Stimulated activated CD8-positive, alpha-beta memory T cell treated with anti-CD3 and anti-CD28 coated beads, Interleukin-7, amount 100 ng/mL, for 1 hour (primary cell): Measurements from ENCODE around the gene CCDC6.
"Not testable (repeated sequence)": the region's sequence is repeated elsewhere in the genome, so short reads cannot be mapped to it uniquely, and the experiment has no call there.

Experiments used
- DNase-seq, 2 donors: peaks; one replicate each; pipeline ENCODE4 v3.0.0-alpha.2; 2020; ENCODE audit warnings: low read depth in 2 of 2

The CCDC6 gene

GRCh38 chr10:59770689-59771088, 135.7 kb downstream of the CCDC6 start:
- no peak for DNase-seq

GRCh38 chr10:59762505-59762904, 143.9 kb downstream of the CCDC6 start:
- DNase-seq, result no peak

- DNase-seq, result no peak
Measured at GRCh38 chr10:59757966-59758365, 148.4 kb downstream of the CCDC6 start.

GRCh38 chr10:59754951-59755350, 151.4 kb downstream of the CCDC6 start:
- DNase-seq, result no peak

- no peak for DNase-seq
Measured at GRCh38 chr10:59753267-59753666, 153.1 kb downstream of the CCDC6 start, which contains the start of gene MRLN. Gene MRLN (minus strand): TSS chr10:59753455.

- no peak for DNase-seq
Measured at GRCh38 chr10:59752278-59752940, 153.9 kb downstream of the CCDC6 start.

- DNase-seq, result no peak
Measured at GRCh38 chr10:59750155-59750945, 156.0 kb downstream of the CCDC6 start.

- no peak for DNase-seq
Measured at GRCh38 chr10:59748834-59749233, 157.5 kb downstream of the CCDC6 start.

- no peak for DNase-seq
Measured at GRCh38 chr10:59745163-59745650, 161.1 kb downstream of the CCDC6 start.

- not testable (repeated sequence) for DNase-seq
Measured at GRCh38 chr10:59744762-59745161, 161.6 kb downstream of the CCDC6 start.

GRCh38 chr10:59744156-59744555, 162.2 kb downstream of the CCDC6 start:
- DNase-seq, result not testable (repeated sequence)

GRCh38 chr10:59741583-59741982, 164.8 kb downstream of the CCDC6 start:
- DNase-seq, result no peak

GRCh38 chr10:59741048-59741447, 165.3 kb downstream of the CCDC6 start:
- no peak for DNase-seq
